Islet precursor cell (in vitro differentiated cells): ENCODE data around the gene CHPF2.

Experiments
- DNase-seq: peaks from one replicate; pipeline ENCODE4 v3.0.0-alpha.2; 2018

CHPF2 gene

GRCh38 chr7:151247611-151248345, 15.5 kb downstream of the CHPF2 start:
- DNase-seq: peak; percentile 67

GRCh38 chr7:151248346-151249033, 16.2 kb downstream of the CHPF2 start, which contains the start of gene SMARCD3:
Gene SMARCD3 (minus strand): TSS chr7:151248694. CDS start chr7:151248562, 132 bp downstream.
- peak; percentile 91 for DNase-seq

- peak; percentile 64 for DNase-seq
Observed at GRCh38 chr7:151249034-151249731, 16.9 kb downstream of the CHPF2 start.

- peak; percentile 65 for DNase-seq
Observed at GRCh38 chr7:151249732-151250072, 17.4 kb downstream of the CHPF2 start.

GRCh38 chr7:151250181-151251132, 18.2 kb downstream of the CHPF2 start:
- DNase-seq: no peak

- DNase-seq: no peak
Observed at GRCh38 chr7:151251328-151251688, 19.0 kb downstream of the CHPF2 start.

- DNase-seq: peak; percentile 79
Observed at GRCh38 chr7:151251689-151252560, 19.6 kb downstream of the CHPF2 start.

- DNase-seq: peak; percentile 54
Observed at GRCh38 chr7:151252561-151252835, 20.2 kb downstream of the CHPF2 start.

- no peak for DNase-seq
Observed at GRCh38 chr7:151252961-151253711, 20.9 kb downstream of the CHPF2 start.

- DNase-seq: no peak
Observed at GRCh38 chr7:151254316-151254715, 22.0 kb downstream of the CHPF2 start.

- no peak for DNase-seq
Observed at GRCh38 chr7:151254851-151255250, 22.6 kb downstream of the CHPF2 start.

GRCh38 chr7:151255390-151255789, 23.1 kb downstream of the CHPF2 start:
- no peak for DNase-seq

- DNase-seq: no peak
Observed at GRCh38 chr7:151256410-151257045, 24.2 kb downstream of the CHPF2 start.

- DNase-seq: no peak
Observed at GRCh38 chr7:151257990-151258389, 25.7 kb downstream of the CHPF2 start.

GRCh38 chr7:151260471-151260870, 28.2 kb downstream of the CHPF2 start:
- no peak for DNase-seq

GRCh38 chr7:151260883-151261282, 28.6 kb downstream of the CHPF2 start:
- no peak for DNase-seq

- DNase-seq: no peak
Observed at GRCh38 chr7:151261529-151261928, 29.2 kb downstream of the CHPF2 start.

- no peak for DNase-seq
Observed at GRCh38 chr7:151264615-151265014, 32.3 kb downstream of the CHPF2 start.

- DNase-seq: no peak
Observed at GRCh38 chr7:151265351-151265931, 33.2 kb downstream of the CHPF2 start.

- no peak for DNase-seq
Observed at GRCh38 chr7:151269511-151269910, 37.2 kb downstream of the CHPF2 start.
